Heart right ventricle (tissue), 16 donors: ENCODE results near the gene MAN1A1. TPM values are rescaled to one million over a fixed set of nuclear protein-coding genes. Genes with fewer than 3 reads are reported as not detected.

ENCODE experiments used
- ATAC-seq, 8 donors: fragments of 200-7000 bp; cut with Tn5 transposase; one replicate each; pipeline ENCODE4 v1.9.1; 2020; ENCODE audit warnings: mild to moderate bottlenecking in 8 of 8, moderate library complexity in 8 of 8, moderate number of reproducible peaks in 1 of 8
- DNase-seq, 2 donors: peaks; one replicate each; pipeline ENCODE4 v3.0.0-alpha.2; 2020
- H3K27ac ChIP-seq, 10 donors: fragments of 200-600 bp; sonication (generic) in 2 of 10; one replicate each; pipeline versions ENCODE4 v1.5.0 to v1.8.0; 2020 to 2022; ENCODE audit warnings: mild to moderate bottlenecking in 3 of 10
- H3K27me3 ChIP-seq, 7 donors: fragments of 200-600 bp; one replicate each; pipeline ENCODE4 v1.8.0; 2021 to 2022; ENCODE audit warnings: mild to moderate bottlenecking in 2 of 7
- H3K36me3 ChIP-seq, 9 donors: fragments of 200-600 bp; sonication (generic) in 1 of 9; one replicate each; pipeline versions ENCODE4 v1.5.0 to v1.8.0; 2020 to 2022; ENCODE audit warnings: mild to moderate bottlenecking in 2 of 9
- H3K4me1 ChIP-seq, 9 donors: fragments of 200-600 bp; sonication (generic) in 1 of 9; one replicate each; pipeline versions ENCODE4 v1.5.0 to v1.8.0; 2020 to 2022; ENCODE audit warnings: mild to moderate bottlenecking in 4 of 9
- H3K4me3 ChIP-seq, 10 donors: fragments of 200-600 bp; sonication (generic) in 2 of 10; one replicate each; pipeline versions ENCODE4 v1.5.0 to v1.8.0; 2020 to 2022; ENCODE audit warnings: mild to moderate bottlenecking in 7 of 10, moderate library complexity in 2 of 10
- H3K9me3 ChIP-seq, 11 donors: fragments of 200-600 bp in 10 of 11; sonication (generic) in 2 of 11; one replicate each; pipeline versions ENCODE4 v1.5.0 to v1.8.0; 2013 to 2022; ENCODE audit warnings: mild to moderate bottlenecking in 2 of 11, control low read depth in 1 of 11, moderate library complexity in 1 of 11
- CTCF ChIP-seq, 9 donors: fragments of 200-600 bp; sonication (generic) in 2 of 9; IDR thresholded peaks; one replicate each; pipeline versions ENCODE4 v1.5.0 to v1.8.0; 2021 to 2022; ENCODE audit warnings: antibody characterized with exemption in 9 of 9, mild to moderate bottlenecking in 5 of 9, moderate library complexity in 1 of 9
- WGBS, 2 donors: extraction: QIAGEN DNeasy Blood & Tissue Kit; methylation state at CpG; one replicate each; pipeline ENCODE4 v1.1.7; 2013; ENCODE audit warnings: inconsistent platforms in 1 of 2; 5-methylcytosine and 5-hydroxymethylcytosine counted together
- intact Hi-C, 10 donors: fragments of 100-400 bp; cut with DNase I; formaldehyde crosslinking; loops; one replicate each; pipeline versions ENCODE4 v1.11.1 to v1.14.2; 2022
- polyA plus RNA-seq, 2 donors: library from polyadenylated mRNA; stranded (reverse); fragments of 200-250 nt; gene quantifications; one replicate each; pipeline ENCODE4 v1.2.3, GENCODE V29; 2013
- total RNA-seq, 10 donors: library from RNA; stranded (reverse); fragmentation: NEBNext Ultra II Directional in 3 of 10; extraction: Animal tissue kit (Norgen Biotek cat#: 25700) in 3 of 10; gene quantifications; one replicate each; pipeline versions ENCODE4 v1.2.1 to v1.2.4, GENCODE V29; 2021 to 2023
- donor health status: Arrhythmogenic right ventricular cardiomyopathy.
- donor health status: ischemic (EF 13 %, LVEDD 7.1; RV severe dilation, severe dysfunction).
- donor health status: healthy with polysubstance abuse.
- donor health status: DM: no; HTN: yes; CAD: no.
- donor health status: DM: no; HTN: no; CAD: no.
- donor health status: ischemic (EF 25% LVEDD 6.9; RV normal size, moderate dysfunction).
- donor health status: ischemic (EF 25% LVEDD 5.7; RV mildly dilated, moderate dysfunction).
- donor health status: healthy.
- donor health status: DM: yes; HTN: yes; CAD: no.
- donor health status: Ischemic cardiomyopathy.
- donor health status: ischemic (EF 35%, LVEDD 5.7; RV mildly dilated, moderate dysfunction).
- donor health status: nonischemic (EF 11% LVEDD 7.7; RV severe dilation, severe dysfunction).
- donor health status: DM: yes; HTN: yes; CAD: no.
- donor health status: PGD.
- donor health status: ischemic (EF 29% LVEDD 5.4; RV normal size, mild dysfunction).
- donor health status: nonischemic (EF 23%, LVEDD 6.1; RV moderate dilation, normal function).

MAN1A1 gene
- total and polyA plus RNA-seq, 12 donors = 6.2 to 22.0 (median 10.2) TPM

- DNase-seq (no peak), ATAC-seq (no peak)
- Histone ChIP-seq H3K27me3 (no peaks in the 10 kb centered on the region), H3K4me3 (no peak overlapping the region), H3K4me1 (no peaks in the 10 kb centered on the region), H3K27ac (no peak overlapping the region), H3K36me3 (peaks cover 0 to 85% (median under 1%) of the 10 kb centered on the region in 9 donors), H3K9me3 (no peaks in the 10 kb centered on the region)
- no peak for TF ChIP-seq CTCF (IDR thresholded peaks at IDR 0.05)
- intact Hi-C loops = no loop called here
- WGBS, 2 donors = 94 to 96% methylated on average over 2 of the region's 2 CpGs
These were observed 154.4 kb downstream of the MAN1A1 start for GRCh38 chr6:119195204-119195603.

DNA sequence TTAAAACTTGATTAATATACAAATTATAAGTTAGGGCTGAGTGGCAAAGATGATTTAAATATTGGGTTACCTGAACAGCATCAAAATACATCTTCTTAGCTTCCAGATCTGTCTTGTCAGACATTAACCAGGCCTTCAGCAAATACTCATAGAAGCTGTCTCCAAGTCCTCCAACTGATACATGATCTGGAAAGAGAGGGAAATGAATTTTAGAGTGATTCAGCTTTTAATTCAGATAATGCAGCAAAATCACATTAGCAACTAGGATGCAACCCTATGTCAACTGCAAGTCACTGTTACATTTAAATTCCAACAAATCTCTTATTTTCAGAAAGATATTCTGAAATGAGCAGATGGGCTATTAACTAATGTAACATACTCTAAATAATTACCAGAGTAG lies 155.9 kb downstream of the MAN1A1 start:
- no peaks in the 10 kb centered on the region for H3K27me3 ChIP-seq
- intact Hi-C loops = no loop called here
- no peak overlapping the region for H3K4me3 ChIP-seq
- H3K27ac ChIP-seq = no peak overlapping the region
- DNase-seq (no peak), ATAC-seq (no peak)
- H3K36me3 ChIP-seq = peaks cover 0 to 90% (median 11%) of the 10 kb centered on the region in 9 donors
- no peak for TF ChIP-seq CTCF (IDR thresholded peaks at IDR 0.05)
- no peaks in the 10 kb centered on the region for H3K9me3 ChIP-seq
- H3K4me1 ChIP-seq = no peaks in the 10 kb centered on the region

GRCh38 chr6:119192200-119192599 lies 157.4 kb downstream of the MAN1A1 start:
- no peak for ATAC-seq
- intact Hi-C loops = no loop called here
- Histone ChIP-seq H3K4me3 (no peak overlapping the region), H3K27ac (no peak overlapping the region), H3K9me3 (no peaks in the 10 kb centered on the region), H3K4me1 (peaks cover 0 to 4% (median 0%) of the 10 kb centered on the region in 9 donors), H3K27me3 (no peaks in the 10 kb centered on the region), H3K36me3 (peaks cover 0 to 90% (median 16%) of the 10 kb centered on the region in 9 donors)
- no peak for DNase-seq
- TF ChIP-seq CTCF (IDR thresholded peaks at IDR 0.05) = no peak
- 87 to 89% methylated on average over 3 of the region's 3 CpGs for WGBS, 2 donors

- no peak overlapping the region for H3K27ac ChIP-seq
- H3K9me3 ChIP-seq = no peaks in the 10 kb centered on the region
- 86 to 91% methylated on average over 1 of the region's 1 CpG for WGBS, 2 donors
- intact Hi-C loops = no loop called here
- no peak for ATAC-seq
- peaks cover 0 to 4% (median 0%) of the 10 kb centered on the region in 9 donors for H3K4me1 ChIP-seq
- DNase-seq = no peak
- H3K27me3 ChIP-seq = no peaks in the 10 kb centered on the region
- H3K36me3 ChIP-seq = peaks cover 0 to 88% (median 16%) of the 10 kb centered on the region in 9 donors
- no peak overlapping the region for H3K4me3 ChIP-seq
- TF ChIP-seq CTCF (IDR thresholded peaks at IDR 0.05) = no peak
These were observed 159.4 kb downstream of the MAN1A1 start for GRCh38 chr6:119190176-119190575.
